Karpas-422 (cell line): ENCODE data around the gene SFRP2. TPM values are rescaled to one million over a fixed set of nuclear protein-coding genes. Genes with fewer than 3 reads are reported as not detected.

Source experiments
- DNase-seq: peaks from one replicate; pipeline ENCODE4 v3.0.0-alpha.2; 2015
- H2AFZ ChIP-seq: fragments of 200-600 bp; sonication (generic); 2 replicates; pipeline ENCODE4 v1.6.1; 2014; ENCODE audit warnings: antibody characterized with exemption, low read length, mixed read lengths
- H3K27ac ChIP-seq: fragments of 200-600 bp; sonication (generic); 2 replicates; pipeline ENCODE4 v1.5.1; 2014; ENCODE audit warnings: mild to moderate bottlenecking, low read length, moderate library complexity
- H3K27me3 ChIP-seq: fragments of 200-600 bp; sonication (generic); 2 replicates; pipeline ENCODE4 v1.6.1; 2014; ENCODE audit warnings: low read length, mixed read lengths
- H3K36me3 ChIP-seq: fragments of 200-600 bp; sonication (generic); 2 replicates; pipeline ENCODE4 v1.6.1; 2014; ENCODE audit warnings: low read length, mixed read lengths; ENCODE audit not compliant: insufficient read depth
- H3K4me1 ChIP-seq: fragments of 200-600 bp; sonication (generic); 2 replicates; pipeline ENCODE4 v1.6.1; 2014; ENCODE audit warnings: mild to moderate bottlenecking, low read length, mixed read lengths
- H3K4me2 ChIP-seq: fragments of 200-600 bp; sonication (generic); 2 replicates; pipeline ENCODE4 v1.6.1; 2014; ENCODE audit warnings: low read length, low read depth, mild to moderate bottlenecking; ENCODE audit not compliant: poor library complexity, severe bottlenecking
- H3K4me3 ChIP-seq: fragments of 200-600 bp; sonication (generic); 2 replicates; pipeline ENCODE4 v1.5.1; 2014; ENCODE audit warnings: mild to moderate bottlenecking, antibody characterized with exemption, low read length, mixed read lengths
- H3K79me2 ChIP-seq: fragments of 200-600 bp; sonication (generic); 2 replicates; pipeline ENCODE4 v1.6.1; 2014; ENCODE audit warnings: mild to moderate bottlenecking, low read length, mixed read lengths
- H3K9ac ChIP-seq: fragments of 200-600 bp; sonication (generic); 2 replicates; pipeline ENCODE4 v1.6.0; 2014; ENCODE audit warnings: low read length
- H3K9me2 ChIP-seq: fragments of 200-600 bp; sonication (generic), shearing (Covaris generic); replicated peaks from 2 replicates; pipeline ENCODE4 v1.6.0; 2014; ENCODE audit warnings: mild to moderate bottlenecking, low read length, moderate library complexity; ENCODE audit not compliant: insufficient read depth
- H3K9me3 ChIP-seq: fragments of 300-700, 200-600 bp; sonication (generic); 2 replicates; pipeline ENCODE4 v1.6.1; 2014; ENCODE audit warnings: low read length, mixed read lengths
- H4K20me1 ChIP-seq: fragments of 200-600 bp; sonication (generic); 2 replicates; pipeline ENCODE4 v1.6.1; 2014; ENCODE audit warnings: mild to moderate bottlenecking, antibody characterized with exemption, low read length, low read depth; ENCODE audit not compliant: insufficient read depth
- total RNA-seq: library from RNA; depleted of rRNA; stranded (reverse); fragments of >200 nt; shearing (Covaris generic); gene quantifications from 2 replicates; pipeline ENCODE4 v1.2.3, GENCODE V29; 2014; ENCODE audit warnings: low replicate concordance

Gene SFRP2
- total RNA-seq, 1 experiment from 2014 or later: not detected

- peak; percentile 68 for DNase-seq
- no peaks in the 10 kb centered on the region for H3K79me2 ChIP-seq
- no peak overlapping the region for H2AFZ ChIP-seq
- H3K27ac ChIP-seq: no peak overlapping the region
- no peak overlapping the region for H3K4me2 ChIP-seq
- H3K9ac ChIP-seq: no peak overlapping the region
- no peaks in the 10 kb centered on the region for H3K4me1 ChIP-seq
- H3K4me3 ChIP-seq: no peak overlapping the region
- no peaks in the 10 kb centered on the region for H3K36me3 ChIP-seq
- no peaks in the 10 kb centered on the region for H4K20me1 ChIP-seq
- H3K27me3 ChIP-seq: no peaks in the 10 kb centered on the region
- H3K9me2 ChIP-seq: no peaks in the 10 kb centered on the region
- H3K9me3 ChIP-seq: no peaks in the 10 kb centered on the region
These were observed 2.8 kb downstream of the SFRP2 start for GRCh38 chr4:153785910-153786721.

- Histone ChIP-seq H4K20me1 (no peaks in the 10 kb centered on the region), H3K9ac (no peak overlapping the region), H3K4me2 (no peak overlapping the region), H3K36me3 (no peaks in the 10 kb centered on the region), H3K9me2 (no peaks in the 10 kb centered on the region), H3K9me3 (no peaks in the 10 kb centered on the region), H2AFZ (no peak overlapping the region), H3K4me1 (no peaks in the 10 kb centered on the region), H3K27me3 (no peaks in the 10 kb centered on the region), H3K79me2 (no peaks in the 10 kb centered on the region), H3K27ac (no peak overlapping the region), H3K4me3 (no peak overlapping the region)
- DNase-seq: no peak
These were observed 4.7 kb downstream of the SFRP2 start for GRCh38 chr4:153784166-153784699.

GRCh38 chr4:153782581-153782980 is 6.3 kb downstream of the SFRP2 start:
- no peak overlapping the region for H3K4me3 ChIP-seq
- H2AFZ ChIP-seq: no peak overlapping the region
- H3K36me3 ChIP-seq: no peaks in the 10 kb centered on the region
- no peaks in the 10 kb centered on the region for H3K4me1 ChIP-seq
- no peak for DNase-seq
- H3K4me2 ChIP-seq: no peak overlapping the region
- no peak overlapping the region for H3K9ac ChIP-seq
- no peaks in the 10 kb centered on the region for H3K79me2 ChIP-seq
- H3K9me2 ChIP-seq: no peaks in the 10 kb centered on the region
- H3K9me3 ChIP-seq: no peaks in the 10 kb centered on the region
- no peaks in the 10 kb centered on the region for H3K27me3 ChIP-seq
- no peak overlapping the region for H3K27ac ChIP-seq
- H4K20me1 ChIP-seq: no peaks in the 10 kb centered on the region

GRCh38 chr4:153781717-153782416 is 7.0 kb downstream of the SFRP2 start:
- Histone ChIP-seq H3K36me3 (no peaks in the 10 kb centered on the region), H3K4me2 (no peak overlapping the region), H3K9me2 (no peaks in the 10 kb centered on the region), H3K27ac (no peak overlapping the region), H3K4me1 (no peaks in the 10 kb centered on the region), H3K9me3 (no peaks in the 10 kb centered on the region), H2AFZ (no peak overlapping the region), H3K27me3 (no peaks in the 10 kb centered on the region), H3K4me3 (no peak overlapping the region), H3K79me2 (no peaks in the 10 kb centered on the region), H4K20me1 (no peaks in the 10 kb centered on the region), H3K9ac (no peak overlapping the region)
- DNase-seq: peak; percentile 59

GRCh38 chr4:153781280-153781679 is 7.6 kb downstream of the SFRP2 start:
- Histone ChIP-seq H3K9me3 (no peaks in the 10 kb centered on the region), H3K36me3 (no peaks in the 10 kb centered on the region), H3K4me1 (no peaks in the 10 kb centered on the region), H3K4me2 (no peak overlapping the region), H3K9ac (no peak overlapping the region), H3K27ac (no peak overlapping the region), H3K4me3 (no peak overlapping the region), H3K9me2 (no peaks in the 10 kb centered on the region), H4K20me1 (no peaks in the 10 kb centered on the region), H3K27me3 (no peaks in the 10 kb centered on the region), H2AFZ (no peak overlapping the region), H3K79me2 (no peaks in the 10 kb centered on the region)
- DNase-seq: no peak

- H3K4me1 ChIP-seq: no peaks in the 10 kb centered on the region
- no peak overlapping the region for H3K4me3 ChIP-seq
- H3K9me3 ChIP-seq: no peaks in the 10 kb centered on the region
- no peak for DNase-seq
- H3K79me2 ChIP-seq: no peaks in the 10 kb centered on the region
- no peak overlapping the region for H3K9ac ChIP-seq
- H3K9me2 ChIP-seq: no peaks in the 10 kb centered on the region
- H3K27me3 ChIP-seq: no peaks in the 10 kb centered on the region
- H3K4me2 ChIP-seq: no peak overlapping the region
- no peak overlapping the region for H2AFZ ChIP-seq
- H3K27ac ChIP-seq: no peak overlapping the region
- H3K36me3 ChIP-seq: no peaks in the 10 kb centered on the region
- no peaks in the 10 kb centered on the region for H4K20me1 ChIP-seq
These were observed 8.0 kb downstream of the SFRP2 start for GRCh38 chr4:153780876-153781275.

- no peaks in the 10 kb centered on the region for H3K9me2 ChIP-seq
- H4K20me1 ChIP-seq: no peaks in the 10 kb centered on the region
- no peak overlapping the region for H3K9ac ChIP-seq
- no peak overlapping the region for H3K27ac ChIP-seq
- no peaks in the 10 kb centered on the region for H3K27me3 ChIP-seq
- no peak overlapping the region for H3K4me2 ChIP-seq
- no peak for DNase-seq
- no peaks in the 10 kb centered on the region for H3K36me3 ChIP-seq
- H3K79me2 ChIP-seq: no peaks in the 10 kb centered on the region
- H3K4me1 ChIP-seq: no peaks in the 10 kb centered on the region
- H3K9me3 ChIP-seq: no peaks in the 10 kb centered on the region
- H2AFZ ChIP-seq: no peak overlapping the region
- H3K4me3 ChIP-seq: no peak overlapping the region
These were observed 8.7 kb downstream of the SFRP2 start for GRCh38 chr4:153780221-153780620.

GRCh38 chr4:153778383-153778782 is 10.5 kb downstream of the SFRP2 start:
- Histone ChIP-seq H3K4me2 (no peak overlapping the region), H3K9me3 (no peaks in the 10 kb centered on the region), H3K36me3 (no peaks in the 10 kb centered on the region), H3K27me3 (no peaks in the 10 kb centered on the region), H3K4me3 (no peak overlapping the region), H3K4me1 (no peaks in the 10 kb centered on the region), H3K9ac (no peak overlapping the region), H3K9me2 (no peaks in the 10 kb centered on the region), H2AFZ (no peak overlapping the region), H4K20me1 (no peaks in the 10 kb centered on the region), H3K79me2 (no peaks in the 10 kb centered on the region), H3K27ac (no peak overlapping the region)
- no peak for DNase-seq
